ENCODE measurements around the gene LRRFIP2. TPM values are rescaled to one million over a fixed set of nuclear protein-coding genes. Genes with fewer than 3 reads are reported as not detected.

Gene LRRFIP2
- total RNA-seq, 4 donors from 2014 or later: 48.9 to 64.8 (median 62.7) TPM

DNA sequence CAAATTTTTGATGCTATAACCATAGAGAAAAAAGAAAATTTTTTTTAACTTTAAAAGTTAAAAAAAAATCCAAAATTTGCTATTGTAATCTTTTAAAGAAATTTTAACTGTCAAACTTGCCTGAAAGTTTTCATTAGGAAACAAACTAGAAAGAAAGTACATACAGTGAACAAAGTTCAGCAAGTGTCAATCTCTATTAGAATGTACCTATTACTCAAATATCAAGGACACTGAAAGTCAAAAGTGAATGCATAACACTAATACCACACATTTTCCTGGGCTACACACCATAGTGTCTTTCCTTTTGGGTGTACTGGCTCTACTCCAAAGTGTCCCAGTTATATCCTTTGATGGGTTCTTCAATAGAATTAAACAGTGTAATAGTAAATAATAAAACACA is 56.8 kb downstream of the LRRFIP2 start:
- TF ChIP-seq, protein P1, sequence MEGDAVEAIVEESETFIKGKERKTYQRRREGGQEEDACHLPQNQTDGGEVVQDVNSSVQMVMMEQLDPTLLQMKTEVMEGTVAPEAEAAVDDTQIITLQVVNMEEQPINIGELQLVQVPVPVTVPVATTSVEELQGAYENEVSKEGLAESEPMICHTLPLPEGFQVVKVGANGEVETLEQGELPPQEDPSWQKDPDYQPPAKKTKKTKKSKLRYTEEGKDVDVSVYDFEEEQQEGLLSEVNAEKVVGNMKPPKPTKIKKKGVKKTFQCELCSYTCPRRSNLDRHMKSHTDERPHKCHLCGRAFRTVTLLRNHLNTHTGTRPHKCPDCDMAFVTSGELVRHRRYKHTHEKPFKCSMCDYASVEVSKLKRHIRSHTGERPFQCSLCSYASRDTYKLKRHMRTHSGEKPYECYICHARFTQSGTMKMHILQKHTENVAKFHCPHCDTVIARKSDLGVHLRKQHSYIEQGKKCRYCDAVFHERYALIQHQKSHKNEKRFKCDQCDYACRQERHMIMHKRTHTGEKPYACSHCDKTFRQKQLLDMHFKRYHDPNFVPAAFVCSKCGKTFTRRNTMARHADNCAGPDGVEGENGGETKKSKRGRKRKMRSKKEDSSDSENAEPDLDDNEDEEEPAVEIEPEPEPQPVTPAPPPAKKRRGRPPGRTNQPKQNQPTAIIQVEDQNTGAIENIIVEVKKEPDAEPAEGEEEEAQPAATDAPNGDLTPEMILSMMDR (IDR thresholded peaks at IDR 0.05): no peak
- TF ChIP-seq POLR2A (IDR thresholded peaks at IDR 0.05) (no peak), EP300 (IDR thresholded peaks at IDR 0.05) (no peak)
- Histone ChIP-seq H3K4me3 (no peak overlapping the region), H3K9me3 (no peaks in the 10 kb centered on the region), H3K27ac (no peak overlapping the region), H3K27me3 (no peaks in the 10 kb centered on the region), H3K36me3 (peaks cover 0 to 6% (median 0%) of the 10 kb centered on the region in 3 donors), H3K4me1 (peaks cover 0 to 17% (median 0%) of the 10 kb centered on the region in 4 donors)
- DNase-seq (ENCODE audit: low spot score in 2 of 2): no peak

DNA sequence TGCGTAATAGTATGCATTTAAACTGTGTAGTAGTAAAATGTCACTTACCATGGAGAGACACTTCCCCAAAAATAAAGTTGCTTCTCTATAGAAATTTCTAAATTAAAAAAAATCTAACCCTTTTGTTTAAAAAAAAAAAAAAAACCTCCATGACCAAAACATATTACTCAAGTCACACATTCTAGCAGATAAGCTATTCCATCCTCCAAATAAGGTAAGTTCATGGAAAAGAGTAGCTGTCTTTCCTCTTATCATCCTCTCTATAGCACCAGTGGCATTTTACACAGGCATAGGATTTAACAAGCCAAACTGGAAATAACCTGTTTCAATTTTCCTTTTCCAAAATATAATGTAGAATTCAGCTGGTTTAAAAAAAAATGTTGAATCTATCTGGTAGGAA is 57.4 kb downstream of the LRRFIP2 start:
- H3K27ac ChIP-seq: no peak overlapping the region
- H3K9me3 ChIP-seq: no peaks in the 10 kb centered on the region
- peaks cover 0 to 1% (median 0%) of the 10 kb centered on the region in 3 donors for H3K36me3 ChIP-seq
- peaks cover 0 to 17% (median 0%) of the 10 kb centered on the region in 4 donors for H3K4me1 ChIP-seq
- WGBS, 2 donors: 98 to 100% methylated on average over 1 of the region's 1 CpG
- TF ChIP-seq EP300 (IDR thresholded peaks at IDR 0.05) (no peak), POLR2A (IDR thresholded peaks at IDR 0.05) (no peak)
- TF ChIP-seq, protein P1 (IDR thresholded peaks at IDR 0.05): no peak
- no peak overlapping the region for H3K4me3 ChIP-seq
- DNase-seq (ENCODE audit: low spot score in 2 of 2): no peak
- H3K27me3 ChIP-seq: no peaks in the 10 kb centered on the region

DNA sequence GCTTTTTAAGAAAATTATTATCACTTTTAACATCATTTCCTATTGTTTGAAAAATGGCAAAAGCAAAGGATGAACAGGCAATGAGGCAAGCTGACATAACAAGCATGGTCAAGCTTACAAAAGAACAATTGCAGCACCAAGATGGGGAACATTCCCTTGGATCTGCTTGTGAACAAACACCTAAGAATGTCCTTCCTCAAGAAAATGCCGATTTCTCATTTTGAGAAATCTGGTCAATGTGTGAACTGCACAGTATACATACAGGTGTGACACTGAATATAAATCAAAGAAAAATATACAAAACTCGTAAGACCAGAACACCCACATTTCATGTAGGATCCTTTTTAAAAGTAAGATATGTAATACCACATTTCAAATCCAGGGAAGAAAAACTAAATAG is 58.9 kb downstream of the LRRFIP2 start:
- WGBS, 2 donors: 61 to 92% methylated on average over 2 of the region's 2 CpGs
- Histone ChIP-seq H3K9me3 (no peaks in the 10 kb centered on the region), H3K27me3 (no peaks in the 10 kb centered on the region), H3K27ac (peak overlapping the region in 1 of 4 donors; percentile 42), H3K4me1 (peaks cover 0 to 17% (median 0%) of the 10 kb centered on the region in 4 donors), H3K36me3 (no peaks in the 10 kb centered on the region), H3K4me3 (no peak overlapping the region)
- no peak for DNase-seq (ENCODE audit: low spot score in 2 of 2)
- TF ChIP-seq, protein P1 (IDR thresholded peaks at IDR 0.05): no peak
- no peak for TF ChIP-seq EP300 (IDR thresholded peaks at IDR 0.05)
- TF ChIP-seq POLR2A (IDR thresholded peaks at IDR 0.05): no peak

DNA sequence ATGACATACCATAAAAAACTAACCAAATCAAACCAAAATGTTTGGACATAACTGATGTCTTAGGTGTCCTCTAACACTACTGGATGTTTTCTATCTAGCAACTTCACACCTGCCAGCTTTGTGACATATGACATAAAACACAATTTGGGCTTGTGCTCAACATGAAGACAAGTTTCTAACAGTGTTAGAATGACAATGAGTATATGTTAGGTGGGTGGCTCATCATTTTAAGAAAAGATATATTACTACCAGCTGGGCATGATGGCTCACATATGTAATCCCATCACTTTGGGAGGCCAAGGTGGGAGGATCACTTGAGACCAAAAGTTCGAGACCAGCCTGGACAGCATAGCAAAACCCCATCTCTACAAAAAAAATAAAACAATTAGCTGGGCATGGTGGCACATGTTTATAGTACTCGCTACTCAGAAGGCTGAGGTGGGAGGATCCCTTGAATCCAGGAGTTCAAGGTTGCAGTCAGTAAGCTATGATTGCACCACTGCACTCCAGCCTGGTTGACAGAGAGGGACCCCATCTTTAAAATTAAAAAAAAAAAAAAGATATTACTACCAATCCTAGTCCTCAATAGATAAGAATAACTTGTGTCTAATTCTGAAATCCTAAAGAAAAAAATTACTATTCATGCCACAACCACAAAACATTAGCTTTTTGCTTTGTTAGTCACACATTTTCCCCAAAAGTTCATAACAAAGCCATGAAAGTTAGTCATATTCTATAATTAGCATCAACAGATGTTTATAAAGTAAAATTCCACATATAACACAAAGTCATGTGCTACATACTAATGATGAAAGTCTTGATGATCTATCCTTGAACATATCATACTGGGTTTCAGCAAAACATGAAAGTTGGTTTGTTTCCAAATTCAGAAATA is 59.9 kb downstream of the LRRFIP2 start:
- Histone ChIP-seq H3K27ac (peak overlapping the region in 1 of 4 donors; percentile 42), H3K4me3 (no peak overlapping the region), H3K27me3 (no peaks in the 10 kb centered on the region), H3K36me3 (no peaks in the 10 kb centered on the region), H3K9me3 (no peaks in the 10 kb centered on the region), H3K4me1 (peaks cover 0 to 17% (median 0%) of the 10 kb centered on the region in 4 donors)
- no peak for DNase-seq (ENCODE audit: low spot score in 2 of 2)
- TF ChIP-seq POLR2A (IDR thresholded peaks at IDR 0.05) (no peak), EP300 (IDR thresholded peaks at IDR 0.05) (no peak)
- TF ChIP-seq, protein P1 (IDR thresholded peaks at IDR 0.05): no peak
- 94 to 96% methylated on average over 2 of the region's 2 CpGs for WGBS, 2 donors

DNA sequence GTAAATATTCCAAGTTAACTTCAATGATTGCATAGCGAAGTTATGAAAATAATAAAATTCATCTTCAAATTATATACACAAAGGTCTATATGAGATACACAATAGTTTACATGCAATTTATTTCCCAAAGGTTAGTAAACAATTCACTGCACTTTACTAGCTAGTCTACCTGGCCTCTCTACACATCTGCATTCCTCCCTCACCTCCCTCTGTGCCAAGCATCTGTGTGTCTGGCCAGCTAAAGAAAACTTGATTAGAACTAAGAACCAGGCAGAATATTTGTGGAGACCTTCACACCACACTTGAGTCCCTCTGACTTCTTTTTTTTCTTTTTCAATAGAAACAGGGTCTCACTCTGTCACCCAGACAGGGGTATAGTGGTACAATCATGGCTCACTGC is 61.4 kb downstream of the LRRFIP2 start:
- H3K27me3 ChIP-seq: no peaks in the 10 kb centered on the region
- H3K27ac ChIP-seq: no peak overlapping the region
- peaks cover 0 to 16% (median 0%) of the 10 kb centered on the region in 4 donors for H3K4me1 ChIP-seq
- H3K36me3 ChIP-seq: no peaks in the 10 kb centered on the region
- TF ChIP-seq, protein P1 (IDR thresholded peaks at IDR 0.05): no peak
- no peak for TF ChIP-seq EP300 (IDR thresholded peaks at IDR 0.05)
- no peak for TF ChIP-seq POLR2A (IDR thresholded peaks at IDR 0.05)
- DNase-seq (ENCODE audit: low spot score in 2 of 2): no peak
- 94 to 97% methylated on average over 1 of the region's 1 CpG for WGBS, 2 donors
- H3K9me3 ChIP-seq: no peaks in the 10 kb centered on the region
- no peak overlapping the region for H3K4me3 ChIP-seq
